ENCODE data around the gene NDUFS4.
"Not testable (repeated sequence)": the region's sequence is repeated elsewhere in the genome, so short reads cannot be mapped to it uniquely, and the experiment has no call there.

NDUFS4 gene

DNA sequence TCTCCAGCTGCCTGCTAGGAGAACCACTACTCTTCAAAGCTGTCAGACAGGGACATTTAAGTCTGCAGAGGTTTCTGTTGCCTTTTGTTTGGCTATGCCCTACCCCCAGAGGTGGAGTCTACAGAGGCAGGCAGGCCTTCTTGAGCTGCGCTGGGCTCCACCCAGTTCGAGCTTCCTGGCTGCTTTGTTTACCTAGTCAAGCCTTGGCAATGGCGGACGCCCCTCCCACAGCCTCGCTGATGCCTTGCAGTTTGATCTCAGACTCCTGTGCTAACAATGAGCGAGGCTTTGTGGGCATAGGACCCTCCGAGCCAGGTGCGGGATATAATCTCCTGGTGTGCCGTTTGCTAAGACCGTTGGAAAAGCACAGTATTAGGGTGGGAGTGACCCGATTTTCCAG is 104.9 kb downstream of the NDUFS4 start:
- not testable (repeated sequence) for DNase-seq (ENCODE audit: low read depth in 2 of 2)

- no peak for DNase-seq (ENCODE audit: low read depth in 2 of 2)
These were observed 107.2 kb downstream of the NDUFS4 start for GRCh38 chr5:53667621-53668020.

DNA sequence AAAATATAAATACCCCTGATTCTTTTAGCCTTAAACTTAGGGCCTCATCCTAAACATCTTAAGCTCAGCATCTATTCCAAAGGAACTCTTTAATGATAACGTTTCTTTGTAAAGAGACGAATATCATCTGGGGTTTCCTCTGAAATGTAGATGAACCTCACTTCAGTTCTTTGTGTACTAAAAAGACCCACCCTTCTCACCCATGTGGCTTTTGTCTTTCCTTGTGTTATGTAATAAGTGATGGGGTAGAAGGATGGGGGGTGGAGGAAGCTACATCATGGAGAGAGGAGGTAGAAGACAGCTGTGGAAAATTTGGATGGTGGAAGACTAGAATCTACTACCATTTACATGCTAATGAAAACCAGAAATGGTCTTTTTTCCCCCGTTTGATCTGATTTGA is 111.0 kb downstream of the NDUFS4 start:
- no peak for DNase-seq (ENCODE audit: low read depth in 2 of 2)

DNA sequence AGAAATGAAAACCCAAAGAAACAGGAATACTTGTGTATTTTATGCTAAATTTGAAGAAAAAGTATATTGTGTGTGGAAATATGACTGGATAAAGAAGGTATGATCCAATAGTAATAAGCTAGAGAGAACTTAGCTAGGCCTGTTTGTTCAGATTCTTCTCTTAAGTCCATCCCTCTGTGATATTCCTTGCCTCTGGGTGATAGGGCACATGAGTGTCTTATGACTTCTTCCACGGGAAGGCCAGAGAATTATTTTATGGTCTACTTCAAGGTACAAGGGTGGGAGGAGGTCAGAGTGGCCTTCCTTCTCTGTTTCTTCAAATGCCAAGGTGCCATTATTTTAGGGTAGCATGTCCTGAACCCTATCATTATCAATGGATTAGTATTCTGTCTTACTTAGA is 113.7 kb downstream of the NDUFS4 start:
- DNase-seq (ENCODE audit: low read depth in 2 of 2) = no peak

- no peak for DNase-seq (ENCODE audit: low read depth in 2 of 2)
These were observed 117.2 kb downstream of the NDUFS4 start for GRCh38 chr5:53677632-53678031.

- DNase-seq (ENCODE audit: low read depth in 2 of 2) = no peak
These were observed 118.7 kb downstream of the NDUFS4 start for GRCh38 chr5:53678981-53679660.

DNA sequence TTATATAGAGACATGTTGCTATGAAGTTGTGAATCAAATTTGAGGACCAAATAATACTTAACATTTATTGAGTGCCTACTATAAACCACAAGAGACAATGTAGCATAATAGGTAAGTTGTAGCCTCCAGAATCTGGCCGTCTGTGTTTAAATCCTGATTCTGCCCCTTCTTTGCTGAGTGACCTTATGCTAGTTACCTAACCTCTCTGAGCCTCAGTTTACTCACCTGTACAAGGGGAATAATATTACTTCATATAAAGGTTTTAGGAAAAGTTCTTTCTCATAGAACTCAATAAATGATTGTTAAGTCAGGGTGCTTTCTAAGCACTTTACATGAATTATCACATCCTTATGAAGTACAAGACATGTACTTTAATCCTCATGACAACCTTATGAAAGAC is 120.6 kb downstream of the NDUFS4 start:
- no peak for DNase-seq (ENCODE audit: low read depth in 2 of 2)

- DNase-seq (ENCODE audit: low read depth in 2 of 2) = no peak
These were observed 130.6 kb downstream of the NDUFS4 start for GRCh38 chr5:53691014-53691413.

DNA sequence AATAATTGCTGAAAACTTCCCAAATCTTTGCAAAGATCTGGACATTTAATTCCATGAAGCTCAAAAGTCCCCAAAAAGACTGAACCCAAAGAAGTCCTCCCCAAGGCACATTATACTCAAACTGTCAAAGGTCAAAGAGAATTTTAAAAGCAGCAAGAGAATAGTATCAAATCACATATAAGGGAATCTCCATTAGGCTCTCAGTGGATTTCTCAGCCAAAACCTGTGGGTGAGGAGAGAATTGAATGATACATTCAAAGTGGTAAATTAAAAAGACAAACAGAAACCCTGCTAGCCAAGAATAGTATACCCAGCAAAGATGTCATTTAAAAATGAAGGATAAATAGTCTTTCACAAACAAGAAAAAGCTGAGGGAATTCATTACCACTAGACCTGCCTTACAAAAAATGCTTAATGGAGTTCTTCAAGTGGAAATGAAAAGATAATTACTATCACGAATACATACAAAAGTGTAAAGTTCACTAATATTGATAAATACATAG is 134.1 kb downstream of the NDUFS4 start:
- no peak for DNase-seq (ENCODE audit: low read depth in 2 of 2)

GRCh38 chr5:53710405-53710804 is 150.0 kb downstream of the NDUFS4 start:
- DNase-seq (ENCODE audit: low read depth in 2 of 2) = not testable (repeated sequence)

GRCh38 chr5:53712327-53712726 is 151.9 kb downstream of the NDUFS4 start:
- no peak for DNase-seq (ENCODE audit: low read depth in 2 of 2)

DNA sequence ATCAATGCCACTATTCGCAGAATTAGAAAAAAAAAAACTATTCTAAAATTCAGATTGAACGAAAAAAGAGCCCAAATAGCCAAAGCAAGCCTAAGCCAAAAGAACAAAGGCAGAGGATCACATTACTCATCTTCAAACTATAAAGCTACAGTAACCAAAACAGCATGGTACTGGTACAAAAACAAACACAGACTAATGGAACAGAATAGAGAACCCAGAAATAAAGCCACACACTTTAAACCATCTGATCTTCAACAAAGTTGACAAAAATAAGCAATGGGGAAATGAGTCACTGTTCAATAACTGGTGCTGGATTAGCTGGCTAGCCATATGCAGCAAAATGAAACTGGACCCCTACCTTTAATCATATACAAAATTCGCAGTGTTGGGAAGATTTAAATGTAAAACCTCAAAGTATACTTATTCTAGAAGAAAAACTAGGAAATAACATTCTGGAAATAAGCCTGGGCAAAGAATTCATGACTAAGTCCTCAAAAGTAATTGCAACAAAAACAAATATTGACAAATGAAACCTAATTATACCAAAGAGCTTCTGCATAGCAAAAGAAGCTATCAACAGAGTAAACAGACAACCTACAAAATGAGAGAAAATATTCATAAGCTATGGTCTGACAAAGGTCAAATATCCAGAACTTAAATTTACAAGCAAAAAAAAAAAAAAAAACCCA is 153.7 kb downstream of the NDUFS4 start:
- DNase-seq (ENCODE audit: low read depth in 2 of 2) = no peak

- DNase-seq (ENCODE audit: low read depth in 2 of 2) = no peak
These were observed 154.2 kb downstream of the NDUFS4 start for GRCh38 chr5:53714667-53715010.

DNA sequence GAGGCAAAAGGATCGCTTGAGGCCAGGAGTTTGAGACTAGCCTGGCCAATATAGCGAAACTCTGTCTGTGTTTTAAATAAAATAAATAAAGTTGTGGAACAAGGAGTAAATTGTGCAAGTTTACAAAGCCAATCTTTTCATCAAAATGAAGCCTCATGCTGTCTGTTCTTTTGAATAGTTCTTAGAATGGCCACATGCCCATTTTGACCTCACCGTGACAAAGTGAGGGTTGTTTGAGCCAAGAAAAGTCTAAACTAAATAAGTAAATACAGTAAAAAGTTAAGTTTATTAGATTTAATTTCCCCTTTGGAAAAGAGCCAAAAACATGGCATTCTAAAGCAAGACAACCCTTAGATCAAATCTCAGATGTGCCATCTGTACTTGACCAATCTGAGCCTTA is 165.7 kb downstream of the NDUFS4 start:
- DNase-seq (ENCODE audit: low read depth in 2 of 2) = no peak

DNA sequence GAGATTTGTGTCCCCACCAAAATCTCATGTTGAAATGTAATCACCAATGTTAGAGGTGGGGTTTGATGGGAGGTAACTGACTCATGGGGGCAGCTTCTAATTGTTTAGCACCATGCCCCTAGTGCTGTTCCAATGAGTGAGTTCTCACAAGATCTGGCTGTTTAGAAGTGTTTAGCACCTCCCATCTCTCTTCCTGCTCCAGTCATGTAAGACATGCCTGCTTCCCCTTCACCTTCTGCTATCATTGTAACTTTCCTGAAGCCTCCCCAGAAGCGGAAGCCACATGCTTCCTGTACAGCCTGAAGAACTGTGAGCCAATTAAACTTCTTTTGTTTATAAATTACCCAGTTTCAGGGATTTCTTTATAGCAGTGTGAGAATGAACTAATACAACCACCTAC is 170.5 kb downstream of the NDUFS4 start:
- no peak for DNase-seq (ENCODE audit: low read depth in 2 of 2)
